Progenitor cell of endocrine pancreas (in vitro differentiated cells): Measurements from ENCODE around the gene AGTRAP. TPM values are rescaled to one million over a fixed set of nuclear protein-coding genes. Genes with fewer than 3 reads are reported as not detected.

Experiments
- DNase-seq: peaks from one replicate; pipeline ENCODE4 v3.0.0; 2021; ENCODE audit warnings: low spot score; ENCODE audit not compliant: unreplicated experiment
- H3K27ac Mint-ChIP-seq: 2 replicates; pipeline ENCODE4 v1.8.0; 2021; ENCODE audit warnings: mild to moderate bottlenecking, moderate library complexity, mixed read lengths
- H3K27me3 Mint-ChIP-seq: 2 replicates; pipeline ENCODE4 v1.8.0; 2021; ENCODE audit warnings: mixed read lengths
- H3K36me3 Mint-ChIP-seq: 2 replicates; pipeline ENCODE4 v1.8.0; 2022; ENCODE audit warnings: mixed read lengths; ENCODE audit not compliant: insufficient read depth
- H3K4me1 Mint-ChIP-seq: 2 replicates; pipeline ENCODE4 v1.8.0; 2021; ENCODE audit warnings: low read depth, mixed read lengths
- H3K4me3 Mint-ChIP-seq: 2 replicates; pipeline ENCODE4 v1.8.0; 2021; ENCODE audit warnings: low read depth, mild to moderate bottlenecking, moderate library complexity, mixed read lengths
- H3K9me3 Mint-ChIP-seq: 2 replicates; pipeline ENCODE4 v1.8.0; 2021; ENCODE audit warnings: low read depth, mixed read lengths
- CTCF ChIP-seq: fragments of 200-600 bp; sonication (generic); IDR thresholded peaks from one replicate; pipeline ENCODE4 v1.5.0; 2021; ENCODE audit warnings: antibody characterized with exemption, mild to moderate bottlenecking; ENCODE audit not compliant: unreplicated experiment
- total RNA-seq: library from RNA; stranded (reverse); gene quantifications from 2 replicates; pipeline ENCODE4 v1.2.1, GENCODE V29; 2021

The AGTRAP gene
- total RNA-seq, 1 donor from 2014 or later: 34.2 TPM

GRCh38 chr1:11800391-11800755 lies 64.4 kb downstream of the AGTRAP start:
- no peak for TF ChIP-seq CTCF
- Mint-ChIP-seq H3K9me3 (no peaks in the 10 kb centered on the region), H3K4me1 (peaks cover 23% of the 10 kb centered on the region), H3K36me3 (peaks cover 4% of the 10 kb centered on the region), H3K4me3 (no peak overlapping the region), H3K27ac (no peak overlapping the region), H3K27me3 (no peaks in the 10 kb centered on the region)
- no peak for DNase-seq

Other genes with a start within 250 kb of the AGTRAP start
- gene FBXO2, start 81.7 kb upstream of the AGTRAP start, total RNA-seq: 5.6 and 6.3 TPM in 2 replicates
- 19.1 and 21.5 TPM in 2 replicates for gene FBXO44, start 81.3 kb upstream of the AGTRAP start, total RNA-seq
- 2.4 and 3.8 TPM in 2 replicates for gene FBXO6, start 71.9 kb upstream of the AGTRAP start, total RNA-seq
- gene MAD2L2, start 55.0 kb upstream of the AGTRAP start, total RNA-seq: 105 and 113 TPM in 2 replicates
- 2.8 and 3.2 TPM in 2 replicates for gene DRAXIN, start 44.4 kb upstream of the AGTRAP start, total RNA-seq
- gene C1orf167, start 26.1 kb downstream of the AGTRAP start, total RNA-seq: 0.67 TPM in 1 of 2 replicates, not detected in the other
- 28.6 and 29.2 TPM in 2 replicates for gene MTHFR, start 69.8 kb downstream of the AGTRAP start, total RNA-seq
- 44.1 and 44.3 TPM in 2 replicates for gene CLCN6, start 70.1 kb downstream of the AGTRAP start, total RNA-seq
- gene NPPA, start 111.6 kb downstream of the AGTRAP start, total RNA-seq: not detected in 2 replicates
- 5.3 and 9.1 TPM in 2 replicates for gene NPPB, start 122.8 kb downstream of the AGTRAP start, total RNA-seq
- gene KIAA2013, start 190.3 kb downstream of the AGTRAP start, total RNA-seq: 36.6 and 37.5 TPM in 2 replicates
- 76.1 and 80.7 TPM in 2 replicates for gene PLOD1, start 198.6 kb downstream of the AGTRAP start, total RNA-seq
- 50.6 and 55.8 TPM in 2 replicates for gene MFN2, start 244.3 kb downstream of the AGTRAP start, total RNA-seq